Liver (tissue), 3 donors: Measurements from ENCODE around the gene B4GALNT3.
"Not testable (repeated sequence)": the region's sequence is repeated elsewhere in the genome, so short reads cannot be mapped to it uniquely, and the experiment has no call there.

Source experiments
- ATF3 ChIP-seq: IDR thresholded peaks from 2 replicates; pipeline ENCODE4 v1.6.1; 2016; ENCODE audit warnings: antibody characterized with exemption
- CTCF ChIP-seq: fragments of 150-350 bp; IDR thresholded peaks from 2 replicates; pipeline ENCODE4 v1.5.1; 2017; ENCODE audit warnings: improper control_type of control experiment, low read depth, low read length; ENCODE audit not compliant: missing input control
- EGR1 ChIP-seq, 2 donors: IDR thresholded peaks; 2 replicates each; pipeline ENCODE4 v1.6.1; 2016 to 2018; ENCODE audit warnings: antibody characterized with exemption in 2 of 2, low read depth in 2 of 2
- FOXA2 ChIP-seq: IDR thresholded peaks from 2 replicates; pipeline ENCODE4 v1.6.1; 2016; ENCODE audit warnings: antibody characterized with exemption
- GABPA ChIP-seq, 2 donors: IDR thresholded peaks in 1 of 2; conservative IDR thresholded peaks in 1 of 2; 2 replicates each; pipeline ENCODE4 v1.6.1; 2016; ENCODE audit warnings: antibody characterized with exemption in 2 of 2, mild to moderate bottlenecking in 1 of 2, moderate library complexity in 1 of 2
- JUND ChIP-seq, 2 donors: IDR thresholded peaks; 2 replicates each; pipeline ENCODE4 v1.6.1; 2016; ENCODE audit warnings: antibody characterized with exemption in 2 of 2
- RAD21 ChIP-seq, 2 donors: IDR thresholded peaks; 2 replicates each; pipeline ENCODE4 v1.6.1; 2016; ENCODE audit warnings: antibody characterized with exemption in 2 of 2, mild to moderate bottlenecking in 2 of 2
- RXRA ChIP-seq, 2 donors: IDR thresholded peaks; 2 replicates each; pipeline ENCODE4 v1.6.1; 2017 to 2018; ENCODE audit warnings: antibody characterized with exemption in 2 of 2, mild to moderate bottlenecking in 1 of 2
- TAF1 ChIP-seq: conservative IDR thresholded peaks from 2 replicates; pipeline ENCODE4 v1.6.1; 2016; ENCODE audit warnings: antibody characterized with exemption, mild to moderate bottlenecking
- YY1 ChIP-seq: IDR thresholded peaks from 2 replicates; pipeline ENCODE4 v1.6.1; 2016; ENCODE audit warnings: antibody characterized with exemption, mild to moderate bottlenecking
- donor health status: healthy.
- donor health status: healthy.

- TF ChIP-seq YY1; RXRA (IDR thresholded peaks at IDR 0.05); CTCF; JUND (IDR thresholded peaks at IDR 0.05); ATF3; GABPA (IDR thresholded peaks at IDR 0.05 in 1 of 2, conservative IDR thresholded peaks at IDR 0.05 in 1 of 2); EGR1 (IDR thresholded peaks at IDR 0.05; ENCODE audit: low read depth in 2 of 2); RAD21 (IDR thresholded peaks at IDR 0.05); TAF1; FOXA2: not testable (repeated sequence)
These were observed 24.0 kb upstream of the B4GALNT3 start for GRCh38 chr12:435737-436136.
